HPDE6-E6E7 (cell line): ENCODE measurements around the gene EIF5A2.

Source experiments
- DNase-seq: peaks from one replicate; pipeline ENCODE4 v3.0.0; 2011; ENCODE audit warnings: missing footprints; ENCODE audit errors: extremely low spot score

The EIF5A2 gene

GRCh38 chr3:170852324-170852723, 56.1 kb downstream of the EIF5A2 start:
- no peak for DNase-seq

- DNase-seq: peak; percentile 5
Observed at GRCh38 chr3:170848292-170848917, 60.0 kb downstream of the EIF5A2 start.

- DNase-seq: no peak
Observed at GRCh38 chr3:170844377-170844776, 64.1 kb downstream of the EIF5A2 start.

GRCh38 chr3:170840291-170840859, 68.1 kb downstream of the EIF5A2 start:
- DNase-seq: no peak

GRCh38 chr3:170839518-170840100, 68.8 kb downstream of the EIF5A2 start:
- DNase-seq: no peak
